A673 (cell line): ENCODE results near the gene ARHGAP24.

Experiments
- CTCF ChIP-seq: fragments of 300-800, 200-600 bp; sonication (generic); conservative IDR thresholded peaks from 2 replicates; pipeline ENCODE4 v1.5.1; 2017; ENCODE audit warnings: low read depth, mild to moderate bottlenecking, antibody characterized with exemption, low read length, moderate library complexity, mixed read lengths
- EZH2 ChIP-seq: fragments of 200-600 bp; sonication (generic); IDR thresholded peaks from 2 replicates; pipeline ENCODE4 v1.6.1; 2017; ENCODE audit warnings: borderline replicate concordance, low read depth, mild to moderate bottlenecking, mixed read lengths, antibody characterized with exemption, low read length; ENCODE audit not compliant: poor library complexity, severe bottlenecking

DNA sequence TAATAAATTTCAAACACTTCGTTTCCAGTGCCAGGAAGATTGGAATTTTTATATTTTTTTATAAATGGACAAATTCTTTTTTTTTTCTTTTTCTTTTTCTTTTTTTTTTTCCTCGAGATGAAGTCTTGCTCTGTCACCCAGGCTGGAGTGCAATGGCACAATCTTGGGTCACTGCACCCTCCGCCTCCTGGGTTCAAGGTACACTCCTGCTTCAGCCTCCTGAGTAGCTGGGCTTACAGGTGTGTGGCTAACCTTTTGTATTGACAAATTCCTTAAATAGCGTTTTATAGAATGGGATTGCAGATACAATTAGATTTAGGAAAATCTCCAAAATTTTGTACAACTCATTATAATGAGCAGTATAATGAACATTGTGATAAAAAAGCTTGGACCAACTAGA, 328.9 kb downstream of the ARHGAP24 start:
- TF ChIP-seq CTCF: no peak
- TF ChIP-seq EZH2: no peak
